ENCODE measurements around the gene RET. TPM values are rescaled to one million over a fixed set of nuclear protein-coding genes. Genes with fewer than 3 reads are reported as not detected.

RET gene
- total RNA-seq, 1 experiment from 2014 or later, result 81.1 TPM

GRCh38 chr10:43124574-43125273 is 47.9 kb downstream of the RET start:
- no TSS peak for BruUV-seq (replicated peaks)
- Histone ChIP-seq H3K4me3 (ENCODE audit: low read depth in 2 of 2, low read length in 2 of 2) (no peak overlapping the region), H3K4me1 (ENCODE audit: control insufficient read depth, insufficient read depth, low read length) (no peaks in the 10 kb centered on the region), H3K27ac (ENCODE audit: low read length) (no peak overlapping the region), H3K36me3 (ENCODE audit: control insufficient read depth, insufficient read depth, low read length) (no peaks in the 10 kb centered on the region), H3K9me3 (ENCODE audit: control insufficient read depth, insufficient read depth, low read depth, low read length) (no peaks in the 10 kb centered on the region), H3K27me3 (ENCODE audit: control insufficient read depth, insufficient read depth, low read length) (no peaks in the 10 kb centered on the region)
- TF ChIP-seq, protein P1, sequence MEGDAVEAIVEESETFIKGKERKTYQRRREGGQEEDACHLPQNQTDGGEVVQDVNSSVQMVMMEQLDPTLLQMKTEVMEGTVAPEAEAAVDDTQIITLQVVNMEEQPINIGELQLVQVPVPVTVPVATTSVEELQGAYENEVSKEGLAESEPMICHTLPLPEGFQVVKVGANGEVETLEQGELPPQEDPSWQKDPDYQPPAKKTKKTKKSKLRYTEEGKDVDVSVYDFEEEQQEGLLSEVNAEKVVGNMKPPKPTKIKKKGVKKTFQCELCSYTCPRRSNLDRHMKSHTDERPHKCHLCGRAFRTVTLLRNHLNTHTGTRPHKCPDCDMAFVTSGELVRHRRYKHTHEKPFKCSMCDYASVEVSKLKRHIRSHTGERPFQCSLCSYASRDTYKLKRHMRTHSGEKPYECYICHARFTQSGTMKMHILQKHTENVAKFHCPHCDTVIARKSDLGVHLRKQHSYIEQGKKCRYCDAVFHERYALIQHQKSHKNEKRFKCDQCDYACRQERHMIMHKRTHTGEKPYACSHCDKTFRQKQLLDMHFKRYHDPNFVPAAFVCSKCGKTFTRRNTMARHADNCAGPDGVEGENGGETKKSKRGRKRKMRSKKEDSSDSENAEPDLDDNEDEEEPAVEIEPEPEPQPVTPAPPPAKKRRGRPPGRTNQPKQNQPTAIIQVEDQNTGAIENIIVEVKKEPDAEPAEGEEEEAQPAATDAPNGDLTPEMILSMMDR (IDR thresholded peaks at IDR 0.05), result no peak
- TF ChIP-seq TCF7L2 (IDR thresholded peaks at IDR 0.05; ENCODE audit: low read depth, low read length) (no peak), SIN3A (IDR thresholded peaks at IDR 0.05; ENCODE audit: borderline replicate concordance, insufficient read depth, low read depth, low read length) (no peak), POLR2AphosphoS5 (IDR thresholded peaks at IDR 0.05; ENCODE audit: low read depth, low read length) (no peak), REST (IDR thresholded peaks at IDR 0.05; ENCODE audit: insufficient read depth in 1 of 2, low read depth in 2 of 2, low read length in 1 of 2) (no peak)
- in situ Hi-C loops (cut with HindIII; ENCODE audit: low pct_unique_long_range_greater_than_20kb, low sequenced_read_pairs), result no loop called here
- CTCF ChIA-PET, result interaction anchor here (0.6 to 0.7 kb wide), 2 partner anchors 48 to 113 kb away, joined by 4 to 10 read pairs; partner anchors contain the start of gene RET
- ATAC-seq (no peak), DNase-seq (ENCODE audit: low read depth, low spot score) (no peak)
- intact Hi-C loops (cut with micrococcal nuclease; ENCODE audit: unreplicated experiment), result no loop called here
- POLR2A ChIA-PET, result no interaction called here

DNA sequence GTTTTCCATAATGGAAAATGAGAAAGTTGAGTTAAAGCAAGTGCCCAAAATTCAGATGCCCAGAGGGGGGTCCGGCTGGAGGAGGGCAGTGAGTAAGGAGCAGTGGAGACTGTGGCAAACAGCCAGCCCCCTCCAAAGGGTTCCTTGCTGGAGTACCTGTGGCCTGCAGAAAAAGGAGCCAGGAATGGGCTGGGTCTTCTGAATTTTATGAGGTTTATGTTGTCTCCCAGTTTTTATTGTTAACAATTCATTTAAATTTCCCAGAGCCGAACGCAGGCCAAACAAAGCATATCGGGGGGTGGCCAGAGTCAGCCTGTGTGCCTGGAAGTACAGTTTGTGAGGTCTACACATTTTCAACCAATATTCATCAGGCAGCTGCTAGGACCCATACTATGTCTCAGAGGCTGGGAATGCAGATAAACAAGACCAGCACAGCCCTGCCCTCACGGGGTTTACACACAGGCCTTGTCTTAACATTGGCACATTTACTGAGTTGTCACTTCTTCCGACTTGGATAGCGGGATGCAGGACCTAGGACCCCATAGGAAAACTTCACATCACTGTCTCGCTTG is 48.5 kb downstream of the RET start:
- H3K27ac ChIP-seq (ENCODE audit: low read length), result no peak overlapping the region
- intact Hi-C loops (cut with micrococcal nuclease; ENCODE audit: unreplicated experiment), result no loop called here
- ATAC-seq (no peak), DNase-seq (ENCODE audit: low read depth, low spot score) (no peak)
- no peak overlapping the region for H3K4me3 ChIP-seq (ENCODE audit: low read depth in 2 of 2, low read length in 2 of 2)
- H3K4me1 ChIP-seq (ENCODE audit: control insufficient read depth, insufficient read depth, low read length), result no peaks in the 10 kb centered on the region
- no TSS peak for BruUV-seq (replicated peaks)
- no peaks in the 10 kb centered on the region for H3K27me3 ChIP-seq (ENCODE audit: control insufficient read depth, insufficient read depth, low read length)
- TF ChIP-seq POLR2AphosphoS5 (IDR thresholded peaks at IDR 0.05; ENCODE audit: low read depth, low read length) (no peak), REST (IDR thresholded peaks at IDR 0.05; ENCODE audit: insufficient read depth in 1 of 2, low read depth in 2 of 2, low read length in 1 of 2) (no peak), TCF7L2 (IDR thresholded peaks at IDR 0.05; ENCODE audit: low read depth, low read length) (no peak), SIN3A (IDR thresholded peaks at IDR 0.05; ENCODE audit: borderline replicate concordance, insufficient read depth, low read depth, low read length) (no peak)
- TF ChIP-seq, protein P1 (IDR thresholded peaks at IDR 0.05), result no peak
- CTCF ChIA-PET, result interaction anchor here (0.7 kb wide), 1 partner anchor 48 kb away, joined by 4 read pairs; the partner anchor contains the start of gene RET
- in situ Hi-C loops (cut with HindIII; ENCODE audit: low pct_unique_long_range_greater_than_20kb, low sequenced_read_pairs), result no loop called here
- H3K36me3 ChIP-seq (ENCODE audit: control insufficient read depth, insufficient read depth, low read length), result no peaks in the 10 kb centered on the region
- POLR2A ChIA-PET, result no interaction called here
- H3K9me3 ChIP-seq (ENCODE audit: control insufficient read depth, insufficient read depth, low read depth, low read length), result no peaks in the 10 kb centered on the region

Data from Panc1 (cell line).